Panc1 (cell line): ENCODE measurements around the gene HDHD3. TPM values are rescaled to one million over a fixed set of nuclear protein-coding genes. Genes with fewer than 3 reads are reported as not detected.
A peak's percentile ranks its signal among the peaks of the same experiment; 100 is the strongest.

Experiments used
- ATAC-seq: fragments of 200-7000 bp; cut with Tn5 transposase; 2 replicates; pipeline ENCODE4 v1.9.1; 2020; ENCODE audit warnings: mild to moderate bottlenecking, moderate library complexity
- BruUV-seq: library from RNA; stranded (reverse); fragments of 400-500 nt; replicated peaks from 2 replicates; lab custom pipeline; 2021; lab: Mats Ljungman, UMichigan
- CTCF ChIA-PET: fragments of 300-600 bp; sonication (Branson Sonifier 250); formaldehyde crosslinking; loops from one replicate; lab custom pipeline; 2022; ENCODE audit warnings: antibody characterized with exemption; lab: Charles Lee
- POLR2A ChIA-PET: fragments of 300-600 bp; sonication (Branson Sonifier 250); formaldehyde crosslinking; loops from one replicate; lab custom pipeline; 2022; ENCODE audit warnings: antibody characterized with exemption; lab: Charles Lee
- DNase-seq: peaks from one replicate; pipeline ENCODE4 v3.0.0-alpha.2; 2010; ENCODE audit warnings: low read depth, low spot score
- H3K27ac ChIP-seq: 2 replicates; pipeline ENCODE4 v1.5.1; 2011; ENCODE audit warnings: mild to moderate bottlenecking, low read length, inconsistent platforms
- H3K27me3 ChIP-seq: fragments of 200-500 bp; sonication (Bioruptor generic); 2 replicates; pipeline ENCODE4 v1.6.0; 2014; ENCODE audit warnings: low read length, inconsistent platforms; ENCODE audit not compliant: control insufficient read depth, insufficient read depth
- H3K36me3 ChIP-seq: fragments of 200-500 bp; sonication (Bioruptor generic); 2 replicates; pipeline ENCODE4 v1.5.1; 2014; ENCODE audit warnings: inconsistent platforms, mild to moderate bottlenecking, low read length, moderate library complexity; ENCODE audit not compliant: control insufficient read depth, insufficient read depth
- H3K4me1 ChIP-seq: 2 replicates; pipeline ENCODE4 v1.5.1; 2011; ENCODE audit warnings: inconsistent platforms, mild to moderate bottlenecking, low read length, moderate library complexity; ENCODE audit not compliant: control insufficient read depth, insufficient read depth
- H3K4me3 ChIP-seq, 2 experiments: 2 replicates each; pipeline ENCODE4 v1.5.1; 2011 to 2012; ENCODE audit warnings: low read depth in 2 of 2, low read length in 2 of 2, mild to moderate bottlenecking in 2 of 2, inconsistent platforms in 1 of 2, moderate library complexity in 1 of 2
- H3K9me3 ChIP-seq: fragments of 200-500 bp; sonication (Bioruptor generic); 2 replicates; pipeline ENCODE4 v1.5.1; 2014; ENCODE audit warnings: low read depth, mild to moderate bottlenecking, inconsistent platforms, low read length, moderate library complexity; ENCODE audit not compliant: control insufficient read depth, insufficient read depth
- CTCF ChIP-seq: fragments of 450-650 bp; IDR thresholded peaks from 2 replicates; pipeline ENCODE4 v1.5.1; 2017; ENCODE audit warnings: mild to moderate bottlenecking
- POLR2AphosphoS5 ChIP-seq: IDR thresholded peaks from 2 replicates; pipeline ENCODE4 v1.6.1; 2012; ENCODE audit warnings: mild to moderate bottlenecking, low read depth, low read length, moderate library complexity
- REST ChIP-seq, 2 experiments: IDR thresholded peaks; 2 replicates each; pipeline ENCODE4 v1.6.1; 2011 to 2012; ENCODE audit warnings: low read depth in 2 of 2, control low read depth in 1 of 2, low read length in 1 of 2, mild to moderate bottlenecking in 1 of 2, moderate library complexity in 1 of 2; ENCODE audit not compliant: insufficient read depth in 1 of 2
- TCF7L2 ChIP-seq: IDR thresholded peaks from 2 replicates; pipeline ENCODE4 v1.6.1; 2011; ENCODE audit warnings: mild to moderate bottlenecking, low read depth, low read length, inconsistent platforms
- in situ Hi-C: cut with HindIII; loops from 2 replicates; pipeline ENCODE4 v1.10.0; 2016; ENCODE audit warnings: low sequenced_read_pairs, low pct_unique_long_range_greater_than_20kb
- intact Hi-C: fragments of 100-400 bp; cut with micrococcal nuclease; formaldehyde crosslinking; loops from one replicate; pipeline ENCODE4 v1.10.0; 2022; ENCODE audit not compliant: unreplicated experiment
- total RNA-seq: library from RNA; stranded (reverse); gene quantifications from one replicate; pipeline ENCODE4 v1.2.1, GENCODE V29; 2021; ENCODE audit not compliant: unreplicated experiment

Gene HDHD3
- total RNA-seq, 1 experiment from 2014 or later = 14.5 TPM

- no peak overlapping the region for H3K27ac ChIP-seq
- ChIA-PET CTCF (no interaction called here), POLR2A (no interaction called here)
- intact Hi-C loops (no loop called here), in situ Hi-C loops (no loop called here)
- H3K4me3 ChIP-seq = peak overlapping the region in 1 of 2 experiments; percentile 43; a peak in 2 of 4 replicates
- BruUV-seq = no TSS peak
- 0 out of 2 replicates have a peak, but pooled peaks cover 3% of the 10 kb centered on the region for H3K4me1 ChIP-seq
- H3K9me3 ChIP-seq = no peaks in the 10 kb centered on the region
- no peak for TF ChIP-seq POLR2AphosphoS5
- no peak for TF ChIP-seq REST (IDR thresholded peaks at IDR 0.05; ENCODE audit: insufficient read depth in 1 of 2, low read depth in 2 of 2, low read length in 1 of 2)
- H3K27me3 ChIP-seq = peaks cover 14% of the 10 kb centered on the region
- no peak for ATAC-seq
- DNase-seq = no peak
- H3K36me3 ChIP-seq = no peaks in the 10 kb centered on the region
These were observed 27.7 kb downstream of the HDHD3 start for GRCh38 chr9:113349066-113349444.

GRCh38 chr9:113348437-113348836 lies 28.3 kb downstream of the HDHD3 start:
- no peak for ATAC-seq
- ChIA-PET CTCF (interaction anchor here (0.6 kb wide), 1 partner anchor 53 kb away, joined by 3 read pairs; no protein-coding TSS in a partner anchor), POLR2A (no interaction called here)
- DNase-seq = no peak
- H3K27me3 ChIP-seq = peaks cover 14% of the 10 kb centered on the region
- TF ChIP-seq TCF7L2 (no peak), CTCF (no peak; the same call in 1 of the 2 replicates)
- in situ Hi-C loops (no loop called here), intact Hi-C loops (no loop called here)
- H3K36me3 ChIP-seq = no peaks in the 10 kb centered on the region
- no peak overlapping the region for H3K27ac ChIP-seq
- no TSS peak for BruUV-seq
- no peaks in the 10 kb centered on the region for H3K9me3 ChIP-seq
- H3K4me3 ChIP-seq = no peak overlapping the region
- H3K4me1 ChIP-seq = 0 out of 2 replicates have a peak, but pooled peaks cover 3% of the 10 kb centered on the region

- Histone ChIP-seq H3K9me3 (no peaks in the 10 kb centered on the region), H3K27me3 (peaks cover 10% of the 10 kb centered on the region), H3K4me1 (0 out of 2 replicates have a peak, but pooled peaks cover 3% of the 10 kb centered on the region), H3K36me3 (no peaks in the 10 kb centered on the region), H3K27ac (no peak overlapping the region), H3K4me3 (no peak overlapping the region)
- BruUV-seq = no TSS peak
- POLR2A ChIA-PET = no interaction called here
- no peak for ATAC-seq
- intact Hi-C loops = no loop called here
- in situ Hi-C loops = no loop called here
- TF ChIP-seq CTCF (no peak), REST (IDR thresholded peaks at IDR 0.05; ENCODE audit: insufficient read depth in 1 of 2, low read depth in 2 of 2, low read length in 1 of 2) (no peak), TCF7L2 (no peak)
- CTCF ChIA-PET = interaction anchor here (0.5 kb wide), 1 partner anchor 65 kb away, joined by 8 read pairs; the partner anchor contains the start of genes C9orf43 and POLE3
- no peak for DNase-seq
These were observed 31.1 kb downstream of the HDHD3 start for GRCh38 chr9:113345671-113346070.
